GM12878 (cell line): ENCODE data around the gene CDCP1. TPM values are rescaled to one million over a fixed set of nuclear protein-coding genes. Genes with fewer than 3 reads are reported as not detected.

ENCODE experiments used
- ATAC-seq: fragments of 200-7000 bp; cut with Tn5 transposase; 3 replicates; pipeline ENCODE4 v1.9.1; 2020; ENCODE audit warnings: mild to moderate bottlenecking, moderate library complexity
- BruUV-seq: library from RNA; stranded (reverse); fragments of 400-500 nt; replicated peaks from 2 replicates; lab custom pipeline; 2021; lab: Mats Ljungman, UMichigan
- CTCF ChIA-PET: fragments of 300-600 bp; sonication (Branson Sonifier 250); formaldehyde crosslinking; extraction: SDS; loops from one replicate; lab custom pipeline; 2021; ENCODE audit warnings: inconsistent platforms; lab: Yijun Ruan, JAX
- POLR2A ChIA-PET: fragments of 350-600 bp; formaldehyde crosslinking; extraction: SDS; loops from one replicate; lab custom pipeline; 2021; ENCODE audit warnings: inconsistent platforms; lab: Charles Lee
- RAD21 ChIA-PET: fragments of 300-600 bp; sonication (Branson Sonifier 250); formaldehyde crosslinking; loops from one replicate; lab custom pipeline; 2023; ENCODE audit warnings: antibody characterized with exemption; ENCODE audit not compliant: unreplicated experiment; lab: Charles Lee
- SMC1A ChIA-PET: fragments of 300-600 bp; sonication (Branson Sonifier 250); formaldehyde crosslinking; loops from one replicate; lab custom pipeline; 2023; ENCODE audit not compliant: unreplicated experiment, uncharacterized antibody; lab: Charles Lee
- DNase-seq: peaks from one replicate; pipeline ENCODE4 v3.0.0-alpha.2; 2011; ENCODE audit warnings: low read depth, low spot score
- FAIRE-seq: peaks from 3 replicates; lab custom pipeline; 2011; peaks lifted over from hg19 to GRCh38; lab: Jason Lieb, UNC
- H2AFZ ChIP-seq: 2 replicates; pipeline ENCODE4 v1.6.0; 2011; ENCODE audit warnings: low read depth, low read length, control low read depth; ENCODE audit not compliant: control insufficient read depth
- H3K27ac ChIP-seq: 2 replicates; pipeline ENCODE4 v1.5.1; 2011; ENCODE audit warnings: control low read depth; ENCODE audit not compliant: control insufficient read depth, insufficient read depth
- H3K27me3 ChIP-seq, 2 experiments: replicated peaks in 1 of 2; 2 replicates each; pipeline versions ENCODE4 v1.6.0 to v1.6.1; 2011; ENCODE audit warnings: low read length in 1 of 2; ENCODE audit not compliant: control insufficient read depth in 2 of 2, insufficient read depth in 2 of 2
- H3K36me3 ChIP-seq, 2 experiments: 2 replicates each; pipeline ENCODE4 v1.5.1; 2011; ENCODE audit warnings: low read length in 1 of 2; ENCODE audit not compliant: control insufficient read depth in 2 of 2, insufficient read depth in 2 of 2
- H3K4me1 ChIP-seq: 2 replicates; pipeline ENCODE4 v1.6.1; 2011; ENCODE audit warnings: mild to moderate bottlenecking, low read length, moderate library complexity, mixed read lengths; ENCODE audit not compliant: control insufficient read depth, insufficient read depth
- H3K4me2 ChIP-seq: 2 replicates; pipeline ENCODE4 v1.6.0; 2011; ENCODE audit warnings: control low read depth; ENCODE audit not compliant: control insufficient read depth, insufficient read depth
- H3K4me3 ChIP-seq: fragments of 200-600 bp; sonication (generic); 2 replicates; pipeline ENCODE4 v1.5.1; 2016
- H3K79me2 ChIP-seq: 2 replicates; pipeline ENCODE4 v1.6.0; 2011; ENCODE audit warnings: low read length; ENCODE audit not compliant: control insufficient read depth, insufficient read depth
- H3K9ac ChIP-seq: 2 replicates; pipeline ENCODE4 v1.8.0; 2011; ENCODE audit warnings: low read length, control low read depth, mixed read lengths; ENCODE audit not compliant: control insufficient read depth, insufficient read depth
- H3K9me3 ChIP-seq: replicated peaks from 3 replicates; pipeline ENCODE4 v1.5.1; 2011; ENCODE audit warnings: mild to moderate bottlenecking, low read length; ENCODE audit not compliant: control insufficient read depth, insufficient read depth
- H4K20me1 ChIP-seq: 2 replicates; pipeline ENCODE4 v1.6.0; 2011; ENCODE audit not compliant: control insufficient read depth, insufficient read depth
- MEF2A ChIP-seq: IDR thresholded peaks from 2 replicates; pipeline ENCODE4 v1.6.1; 2011; ENCODE audit warnings: low read depth, mild to moderate bottlenecking, low read length, moderate library complexity; ENCODE audit not compliant: insufficient read depth
- POU2F2 ChIP-seq: IDR thresholded peaks from 3 replicates; pipeline ENCODE4 v1.6.1; 2011; ENCODE audit warnings: low read depth, mild to moderate bottlenecking, low read length, borderline replicate concordance
- RAD21 ChIP-seq: IDR thresholded peaks from 2 replicates; pipeline ENCODE4 v1.6.1; 2011; ENCODE audit warnings: mild to moderate bottlenecking, low read depth, low read length, moderate library complexity; ENCODE audit not compliant: insufficient read depth
- SMAD1 ChIP-seq: fragments of 450-650 bp; IDR thresholded peaks from 2 replicates; pipeline ENCODE4 v1.6.1; 2018; ENCODE audit warnings: mild to moderate bottlenecking, low read depth; ENCODE audit not compliant: partially characterized antibody
- SUPT20H ChIP-seq: IDR thresholded peaks from 2 replicates; pipeline ENCODE4 v1.6.1; 2011; ENCODE audit warnings: low read depth, mild to moderate bottlenecking, low read length, moderate library complexity, borderline replicate concordance; ENCODE audit not compliant: control insufficient read depth
- WGBS: methylation state at CpG from one replicate; pipeline ENCODE4 v1.1.6; 2016; ENCODE audit warnings: low lambda C conversion rate; ENCODE audit not compliant: insufficient replicate concordance, insufficient coverage; ENCODE audit errors: missing lambda C conversion rate; 5-methylcytosine and 5-hydroxymethylcytosine counted together
- in situ Hi-C: fragments of 300-500 bp; cut with MboI; formaldehyde crosslinking; loops from 9 replicates; pipeline ENCODE4 v1.14.3; 2018; ENCODE audit warnings: mixed read lengths
- intact Hi-C: fragments of 100-400 bp; cut with micrococcal nuclease; formaldehyde crosslinking; loops from one replicate; pipeline ENCODE4 v1.14.2; 2022; ENCODE audit not compliant: unreplicated experiment
- polyA plus RNA-seq, 11 experiments: library from polyadenylated mRNA; depleted of rRNA in 4 of 11; unstranded in 6 of 11; stranded (reverse) in 5 of 11; fragments of >200 nt; fragmentation: Nextera tagmentation in 4 of 11; fragmentation: Illumina TruSeq in 1 of 11; extraction: Ambion mirVana in 4 of 11; extraction: Trizol in 1 of 11; gene quantifications; 1 replicate in 1 of 11; 2 replicates in 10 of 11; pipeline versions ENCODE4 v1.2.1 to v1.2.3, GENCODE V29; 2011 to 2016; ENCODE audit warnings: inconsistent platforms in 2 of 11, missing spikeins in 2 of 11, low read depth in 1 of 11
- total RNA-seq, 4 experiments: library from RNA; depleted of rRNA in 3 of 4; stranded (reverse); fragments of >200 nt in 3 of 4; fragmentation: Illumina TruSeq in 1 of 4; extraction: Trizol in 1 of 4; gene quantifications; 2 replicates each; pipeline versions ENCODE4 v1.2.1 to v1.2.3, GENCODE V29; 2013 to 2021
- TF ChIP-seq, protein P1 (sequence below): fragments of 450-650 bp; IDR thresholded peaks from 2 replicates; pipeline ENCODE4 v1.6.1; 2016; ENCODE audit warnings: mild to moderate bottlenecking
- TF ChIP-seq, protein P2 (sequence below): fragments of 450-650 bp; formaldehyde crosslinking; IDR thresholded peaks from 2 replicates; pipeline ENCODE4 v1.4.0; 2020; ENCODE audit warnings: mild to moderate bottlenecking, moderate library complexity

Gene CDCP1
- total and polyA plus RNA-seq, 10 of the 15 experiments (the other 5 are each of a cell fraction or from before 2014, with no cell fraction given), result 0.35 to 2.2 (median 0.86) TPM

DNA sequence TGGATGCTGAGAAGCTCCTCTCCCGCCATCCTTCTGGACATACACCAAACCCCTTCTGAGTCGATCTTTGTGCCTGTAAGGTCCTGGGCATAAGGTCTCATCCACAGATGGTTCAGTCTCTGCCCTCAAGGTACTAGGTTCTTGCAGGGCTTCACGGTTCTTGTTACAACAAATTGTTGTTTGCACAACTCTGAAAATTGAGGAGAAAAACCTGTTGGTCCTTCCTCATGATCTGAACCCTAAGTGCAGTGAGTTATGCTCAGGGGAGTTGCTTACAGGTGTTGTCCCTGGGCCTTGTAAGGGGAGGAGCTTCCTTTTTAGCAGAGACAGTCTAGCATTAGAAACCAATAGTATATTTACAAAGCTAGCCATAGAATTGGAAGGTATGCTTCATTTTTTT is 15.7 kb downstream of the CDCP1 start:
- BruUV-seq, result no TSS peak
- TF ChIP-seq POU2F2 (no peak), SUPT20H (no peak), SMAD1 (no peak), MEF2A (no peak), RAD21 (no peak)
- TF ChIP-seq, protein P1, sequence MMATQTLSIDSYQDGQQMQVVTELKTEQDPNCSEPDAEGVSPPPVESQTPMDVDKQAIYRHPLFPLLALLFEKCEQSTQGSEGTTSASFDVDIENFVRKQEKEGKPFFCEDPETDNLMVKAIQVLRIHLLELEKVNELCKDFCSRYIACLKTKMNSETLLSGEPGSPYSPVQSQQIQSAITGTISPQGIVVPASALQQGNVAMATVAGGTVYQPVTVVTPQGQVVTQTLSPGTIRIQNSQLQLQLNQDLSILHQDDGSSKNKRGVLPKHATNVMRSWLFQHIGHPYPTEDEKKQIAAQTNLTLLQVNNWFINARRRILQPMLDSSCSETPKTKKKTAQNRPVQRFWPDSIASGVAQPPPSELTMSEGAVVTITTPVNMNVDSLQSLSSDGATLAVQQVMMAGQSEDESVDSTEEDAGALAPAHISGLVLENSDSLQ, result no peak
- TF ChIP-seq, protein P2, sequence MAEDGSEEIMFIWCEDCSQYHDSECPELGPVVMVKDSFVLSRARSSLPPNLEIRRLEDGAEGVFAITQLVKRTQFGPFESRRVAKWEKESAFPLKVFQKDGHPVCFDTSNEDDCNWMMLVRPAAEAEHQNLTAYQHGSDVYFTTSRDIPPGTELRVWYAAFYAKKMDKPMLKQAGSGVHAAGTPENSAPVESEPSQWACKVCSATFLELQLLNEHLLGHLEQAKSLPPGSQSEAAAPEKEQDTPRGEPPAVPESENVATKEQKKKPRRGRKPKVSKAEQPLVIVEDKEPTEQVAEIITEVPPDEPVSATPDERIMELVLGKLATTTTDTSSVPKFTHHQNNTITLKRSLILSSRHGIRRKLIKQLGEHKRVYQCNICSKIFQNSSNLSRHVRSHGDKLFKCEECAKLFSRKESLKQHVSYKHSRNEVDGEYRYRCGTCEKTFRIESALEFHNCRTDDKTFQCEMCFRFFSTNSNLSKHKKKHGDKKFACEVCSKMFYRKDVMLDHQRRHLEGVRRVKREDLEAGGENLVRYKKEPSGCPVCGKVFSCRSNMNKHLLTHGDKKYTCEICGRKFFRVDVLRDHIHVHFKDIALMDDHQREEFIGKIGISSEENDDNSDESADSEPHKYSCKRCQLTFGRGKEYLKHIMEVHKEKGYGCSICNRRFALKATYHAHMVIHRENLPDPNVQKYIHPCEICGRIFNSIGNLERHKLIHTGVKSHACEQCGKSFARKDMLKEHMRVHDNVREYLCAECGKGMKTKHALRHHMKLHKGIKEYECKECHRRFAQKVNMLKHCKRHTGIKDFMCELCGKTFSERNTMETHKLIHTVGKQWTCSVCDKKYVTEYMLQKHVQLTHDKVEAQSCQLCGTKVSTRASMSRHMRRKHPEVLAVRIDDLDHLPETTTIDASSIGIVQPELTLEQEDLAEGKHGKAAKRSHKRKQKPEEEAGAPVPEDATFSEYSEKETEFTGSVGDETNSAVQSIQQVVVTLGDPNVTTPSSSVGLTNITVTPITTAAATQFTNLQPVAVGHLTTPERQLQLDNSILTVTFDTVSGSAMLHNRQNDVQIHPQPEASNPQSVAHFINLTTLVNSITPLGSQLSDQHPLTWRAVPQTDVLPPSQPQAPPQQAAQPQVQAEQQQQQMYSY (CRISPR knock-in tag), result no peak
- no peak for FAIRE-seq
- no peak for ATAC-seq
- 20% methylated on average over 3 of the region's 3 CpGs for WGBS
- SMC1A ChIA-PET, result interaction anchor here (0.9 to 1.9 kb wide), 6 partner anchors 8 to 18 kb away, joined by 3 to 5 read pairs (median 3); no protein-coding TSS in a partner anchor
- CTCF ChIA-PET, result interaction anchor here (0.5 to 1.6 kb wide), 3 partner anchors 9 to 90 kb away, joined by 3 read pairs; no protein-coding TSS in a partner anchor
- no peak overlapping the region for H3K4me2 ChIP-seq
- intact Hi-C loops, result no loop called here
- no peaks in the 10 kb centered on the region for H3K9me3 ChIP-seq
- in situ Hi-C loops, result no loop called here
- no peaks in the 10 kb centered on the region for H3K4me1 ChIP-seq
- H3K27me3 ChIP-seq, result 0 out of 4 replicates have a peak, but pooled peaks cover 0 to 4% of the 10 kb centered on the region in 2 experiments
- DNase-seq, result no peak
- no peak overlapping the region for H3K4me3 ChIP-seq
- H2AFZ ChIP-seq, result no peak overlapping the region
- POLR2A ChIA-PET, result interaction anchor here (0.9 kb wide), 1 partner anchor 16 kb away, joined by 3 read pairs; no protein-coding TSS in a partner anchor
- no peaks in the 10 kb centered on the region for H3K79me2 ChIP-seq
- H3K9ac ChIP-seq, result no peak overlapping the region
- RAD21 ChIA-PET, result interaction anchor here (1.0 to 1.2 kb wide), 2 partner anchors 19 to 53 kb away, joined by 3 read pairs; no protein-coding TSS in a partner anchor
- no peaks in the 10 kb centered on the region for H3K36me3 ChIP-seq
- no peaks in the 10 kb centered on the region for H4K20me1 ChIP-seq
- H3K27ac ChIP-seq, result no peak overlapping the region
